HCT116 (cell line): ENCODE results near the gene LRRK1. TPM values are rescaled to one million over a fixed set of nuclear protein-coding genes. Genes with fewer than 3 reads are reported as not detected.

Experiments
- ATAC-seq: fragments of 200-7000 bp; cut with Tn5 transposase; 2 replicates; pipeline ENCODE4 v1.9.1; 2020; ENCODE audit warnings: mild to moderate bottlenecking, moderate library complexity
- BruUV-seq: library from RNA; stranded (reverse); fragments of 400-500 nt; replicated peaks from 2 replicates; lab custom pipeline; 2021; lab: Mats Ljungman, UMichigan
- CTCF ChIA-PET: fragments of 300-600 bp; sonication (Branson Sonifier 250); formaldehyde crosslinking; loops from one replicate; lab custom pipeline; 2021; ENCODE audit warnings: antibody characterized with exemption; lab: Charles Lee
- POLR2A ChIA-PET: fragments of 300-600, 350-600 bp; sonication (Branson Sonifier 250); formaldehyde crosslinking; loops from one replicate; lab custom pipeline; 2021; ENCODE audit warnings: antibody characterized with exemption; lab: Charles Lee
- RAD21 ChIA-PET, 2 experiments: fragments of 300-600 bp; sonication (Branson Sonifier 250); formaldehyde crosslinking; loops; one replicate each; lab custom pipeline; 2023; ENCODE audit warnings: low total read pairs in 2 of 2; ENCODE audit not compliant: uncharacterized antibody in 2 of 2, unreplicated experiment in 2 of 2, low non-redundant PET in 1 of 2; lab: Charles Lee
- DNase-seq: peaks from one replicate; pipeline ENCODE4 v3.0.0-alpha.2; 2010; ENCODE audit warnings: low read depth, low spot score
- H2AFZ ChIP-seq: fragments of 200-600 bp; shearing (Covaris generic), sonication (generic); 2 replicates; pipeline ENCODE4 v1.6.1; 2017; ENCODE audit warnings: low read depth, mixed run types, mixed read lengths, antibody characterized with exemption, low read length; ENCODE audit not compliant: poor library complexity, severe bottlenecking
- H3K27ac ChIP-seq: 2 replicates; pipeline ENCODE4 v1.5.1; 2012; ENCODE audit warnings: low read depth, low read length
- H3K27me3 ChIP-seq: fragments of 200-600 bp; sonication (generic); 2 replicates; pipeline ENCODE4 v1.6.1; 2016; ENCODE audit warnings: mixed run types, low read length, mixed read lengths; ENCODE audit not compliant: insufficient read depth
- H3K36me3 ChIP-seq, 2 experiments: fragments of 200-500 bp in 1 of 2; fragments of 200-600 bp in 1 of 2; sonication (Bioruptor generic) in 1 of 2; sonication (generic) in 1 of 2; 2 replicates each; pipeline versions ENCODE4 v1.5.1 to v1.6.1; 2014 to 2016; ENCODE audit warnings: low read length in 2 of 2, inconsistent platforms in 1 of 2, mixed read lengths in 1 of 2, mixed run types in 1 of 2; ENCODE audit not compliant: insufficient read depth in 2 of 2, control insufficient read depth in 1 of 2
- H3K4me1 ChIP-seq, 2 experiments: fragments of 200-600 bp in 1 of 2; sonication (generic) in 1 of 2; 2 replicates each; pipeline versions ENCODE4 v1.5.1 to v1.6.1; 2012 to 2017; ENCODE audit warnings: low read length in 2 of 2, inconsistent platforms in 1 of 2, mild to moderate bottlenecking in 1 of 2, mixed read lengths in 1 of 2, mixed run types in 1 of 2, moderate library complexity in 1 of 2; ENCODE audit not compliant: insufficient read depth in 2 of 2, control insufficient read depth in 1 of 2
- H3K4me2 ChIP-seq: fragments of 200-600 bp; sonication (generic); 2 replicates; pipeline ENCODE4 v1.6.1; 2017; ENCODE audit warnings: mixed run types, low read length, mixed read lengths
- H3K4me3 ChIP-seq, 2 experiments: fragments of 200-600 bp in 1 of 2; sonication (generic) in 1 of 2; replicated peaks in 1 of 2; 2 replicates each; pipeline ENCODE4 v1.5.1; 2011 to 2016; ENCODE audit warnings: low read length in 2 of 2, control low read depth in 1 of 2, low read depth in 1 of 2, mild to moderate bottlenecking in 1 of 2, mixed read lengths in 1 of 2, mixed run types in 1 of 2
- H3K79me2 ChIP-seq: fragments of 200-600 bp; sonication (generic); 2 replicates; pipeline ENCODE4 v1.6.1; 2017; ENCODE audit warnings: mild to moderate bottlenecking, mixed run types, low read length, moderate library complexity, mixed read lengths; ENCODE audit not compliant: insufficient read depth
- H3K9ac ChIP-seq: fragments of 200-600 bp; sonication (generic); 2 replicates; pipeline ENCODE4 v1.6.1; 2016; ENCODE audit warnings: low read length, mixed read lengths
- H3K9me2 ChIP-seq: fragments of 200-600 bp; sonication (generic), shearing (Covaris generic); 2 replicates; pipeline ENCODE4 v1.6.1; 2017; ENCODE audit warnings: mixed run types, mild to moderate bottlenecking, moderate library complexity; ENCODE audit not compliant: insufficient read depth
- H3K9me3 ChIP-seq, 2 experiments: fragments of 200-500 bp in 1 of 2; fragments of 200-600 bp in 1 of 2; sonication (Bioruptor generic) in 1 of 2; sonication (generic) in 1 of 2; 2 replicates each; pipeline ENCODE4 v1.6.1; 2014 to 2017; ENCODE audit warnings: low read length in 2 of 2, mixed read lengths in 2 of 2, inconsistent platforms in 1 of 2, low read depth in 1 of 2, mild to moderate bottlenecking in 1 of 2, mixed run types in 1 of 2, moderate library complexity in 1 of 2; ENCODE audit not compliant: control insufficient read depth in 1 of 2, insufficient read depth in 1 of 2
- H4K20me1 ChIP-seq: fragments of 200-600 bp; sonication (generic), shearing (Covaris generic); 2 replicates; pipeline ENCODE4 v1.6.1; 2017; ENCODE audit warnings: mixed run types, mild to moderate bottlenecking, moderate library complexity; ENCODE audit not compliant: insufficient read depth
- CBX3 ChIP-seq: IDR thresholded peaks from 2 replicates; pipeline ENCODE4 v1.6.1; 2012; ENCODE audit warnings: low read depth
- EZH2 ChIP-seq: fragments of 200-600 bp; sonication (generic); IDR thresholded peaks from 2 replicates; pipeline ENCODE4 v1.6.1; 2017; ENCODE audit warnings: antibody characterized with exemption, mixed run types
- JUND ChIP-seq: IDR thresholded peaks from 2 replicates; pipeline ENCODE4 v1.6.1; 2012
- POLR2A ChIP-seq: IDR thresholded peaks from 2 replicates; pipeline ENCODE4 v1.7.0; 2011; ENCODE audit warnings: borderline replicate concordance; ENCODE audit not compliant: insufficient read depth, insufficient read length; ENCODE audit errors: extremely low read depth
- POLR2AphosphoS5 ChIP-seq: IDR thresholded peaks from 2 replicates; pipeline ENCODE4 v1.6.1; 2011; ENCODE audit warnings: mild to moderate bottlenecking, low read depth, low read length, moderate library complexity
- RAD21 ChIP-seq: IDR thresholded peaks from 2 replicates; pipeline ENCODE4 v1.6.1; 2012; ENCODE audit warnings: low read depth, mild to moderate bottlenecking
- SIN3A ChIP-seq: IDR thresholded peaks from 2 replicates; pipeline ENCODE4 v1.6.1; 2012; ENCODE audit warnings: low read depth
- SP1 ChIP-seq: IDR thresholded peaks from 2 replicates; pipeline ENCODE4 v1.6.1; 2012; ENCODE audit warnings: low read depth
- TCF7L2 ChIP-seq: IDR thresholded peaks from 2 replicates; pipeline ENCODE4 v1.7.0; 2011; ENCODE audit warnings: borderline replicate concordance, inconsistent platforms; ENCODE audit not compliant: insufficient read depth, insufficient read length; ENCODE audit errors: extremely low read depth
- YY1 ChIP-seq: IDR thresholded peaks from 2 replicates; pipeline ENCODE4 v1.6.1; 2011; ENCODE audit warnings: low read length, low read depth, moderate library complexity, mild to moderate bottlenecking; ENCODE audit not compliant: insufficient replicate concordance; ENCODE audit errors: extremely low read depth
- ZFX ChIP-seq: fragments of 450-650 bp; IDR thresholded peaks from 2 replicates; pipeline ENCODE4 v1.6.1; 2017
- ZNF274 ChIP-seq: fragments of 200-500 bp; sonication (Bioruptor generic); IDR thresholded peaks from 2 replicates; pipeline ENCODE4 v1.6.1; 2014; ENCODE audit warnings: mild to moderate bottlenecking, low read depth, low read length, inconsistent platforms
- intact Hi-C: fragments of 100-400 bp; cut with micrococcal nuclease; formaldehyde crosslinking; loops from 2 replicates; pipeline ENCODE4 v1.10.0; 2022
- total RNA-seq: library from RNA; stranded (reverse); gene quantifications from one replicate; pipeline ENCODE4 v1.2.1, GENCODE V29; 2021; ENCODE audit not compliant: unreplicated experiment
- TF ChIP-seq, protein P1 (sequence below), 3 experiments: fragments of 200-600 bp in 1 of 3; sonication (generic) in 1 of 3; IDR thresholded peaks in 2 of 3; conservative IDR thresholded peaks in 1 of 3; 2 replicates each; pipeline ENCODE4 v1.5.1; 2012 to 2017; ENCODE audit warnings: low read depth in 2 of 3, low read length in 2 of 3, antibody characterized with exemption in 1 of 3, borderline replicate concordance in 1 of 3, control low read depth in 1 of 3, mild to moderate bottlenecking in 1 of 3, mixed read lengths in 1 of 3, mixed run types in 1 of 3, moderate library complexity in 1 of 3; ENCODE audit not compliant: insufficient read depth in 1 of 3
- TF ChIP-seq, protein P2 (sequence below): IDR thresholded peaks from 2 replicates; pipeline ENCODE4 v1.6.1; 2011; ENCODE audit warnings: mild to moderate bottlenecking, low read length, moderate library complexity; ENCODE audit not compliant: insufficient replicate concordance; ENCODE audit errors: extremely low read depth
- TF ChIP-seq, protein P3 (sequence below): IDR thresholded peaks from 2 replicates; pipeline ENCODE4 v1.6.1; 2012

Gene LRRK1
- total RNA-seq, 1 experiment from 2014 or later: 21.6 TPM

GRCh38 chr15:100901296-100901695 lies 17.9 kb upstream of the LRRK1 start:
- DNase-seq: no peak
- ChIA-PET RAD21 (no interaction called here), POLR2A (no interaction called here), CTCF (no interaction called here)
- Histone ChIP-seq H3K79me2 (peaks cover 73% of the 10 kb centered on the region; the same call in 1 of the 2 replicates), H3K4me3 (no peak overlapping the region), H3K9me3 (no peaks in the 10 kb centered on the region), H4K20me1 (peaks cover 12% of the 10 kb centered on the region; the same call in 1 of the 2 replicates), H3K9ac (no peak overlapping the region), H3K27ac (no peak overlapping the region), H3K4me2 (no peak overlapping the region), H3K4me1 (no peaks in the 10 kb centered on the region), H3K36me3 (peaks cover 33 to 98% of the 10 kb centered on the region in 2 experiments), H3K9me2 (no peaks in the 10 kb centered on the region), H2AFZ (no peak overlapping the region), H3K27me3 (no peaks in the 10 kb centered on the region)
- intact Hi-C loops: no loop called here
- TF ChIP-seq EZH2: no peak
- BruUV-seq: no TSS peak
- no peak for ATAC-seq

DNA sequence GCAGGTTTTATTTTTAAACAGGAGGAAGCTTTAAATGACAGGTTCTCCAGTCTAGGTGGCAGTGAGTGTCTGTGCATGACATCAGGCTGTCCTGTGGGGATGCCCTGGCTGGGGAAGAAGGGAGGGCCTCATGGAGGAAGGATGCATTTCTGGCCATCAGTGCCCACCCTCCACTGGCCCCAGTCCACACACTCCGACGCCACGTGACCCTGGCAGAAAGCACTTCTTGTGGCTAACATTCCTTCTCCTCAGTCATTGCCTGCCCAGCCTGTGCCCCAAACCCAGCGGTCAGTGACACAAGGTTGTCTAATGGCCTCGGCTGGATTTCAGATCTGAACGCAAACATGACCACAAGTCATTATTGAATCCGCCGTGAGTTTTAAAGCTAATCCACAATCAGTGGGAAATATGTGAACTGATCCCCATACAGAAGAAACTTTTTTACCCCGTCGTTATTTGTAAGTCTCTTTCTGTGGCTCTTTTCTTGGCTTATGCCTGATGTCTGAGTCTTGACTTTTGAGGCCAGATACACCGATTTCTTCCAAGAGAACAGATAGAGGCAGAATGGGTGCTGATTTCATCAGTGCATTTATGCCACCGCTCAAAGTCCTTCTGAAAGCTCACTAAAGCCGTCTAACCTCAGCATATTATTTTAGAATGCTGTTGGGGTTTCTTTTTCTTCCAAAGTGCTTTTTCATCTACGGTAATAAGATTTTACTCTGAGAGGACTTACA lies 17.3 kb upstream of the LRRK1 start:
- no peaks in the 10 kb centered on the region for H3K9me2 ChIP-seq
- H3K27ac ChIP-seq: no peak overlapping the region
- H3K9me3 ChIP-seq: no peaks in the 10 kb centered on the region
- ChIA-PET RAD21 (no interaction called here), CTCF (no interaction called here), POLR2A (no interaction called here)
- intact Hi-C loops: no loop called here
- no peak overlapping the region for H3K4me3 ChIP-seq
- DNase-seq (no peak), ATAC-seq (no peak)
- H3K9ac ChIP-seq: no peak overlapping the region
- H3K79me2 ChIP-seq: peaks cover 74% of the 10 kb centered on the region; the same call in 1 of the 2 replicates
- no peak overlapping the region for H3K4me2 ChIP-seq
- no peaks in the 10 kb centered on the region for H3K27me3 ChIP-seq
- H3K36me3 ChIP-seq: peaks cover 35 to 98% of the 10 kb centered on the region in 2 experiments
- no peak overlapping the region for H2AFZ ChIP-seq
- peaks cover 17% of the 10 kb centered on the region; the same call in 1 of the 2 replicates for H4K20me1 ChIP-seq
- no peaks in the 10 kb centered on the region for H3K4me1 ChIP-seq
- no TSS peak for BruUV-seq
- TF ChIP-seq, protein P1, sequence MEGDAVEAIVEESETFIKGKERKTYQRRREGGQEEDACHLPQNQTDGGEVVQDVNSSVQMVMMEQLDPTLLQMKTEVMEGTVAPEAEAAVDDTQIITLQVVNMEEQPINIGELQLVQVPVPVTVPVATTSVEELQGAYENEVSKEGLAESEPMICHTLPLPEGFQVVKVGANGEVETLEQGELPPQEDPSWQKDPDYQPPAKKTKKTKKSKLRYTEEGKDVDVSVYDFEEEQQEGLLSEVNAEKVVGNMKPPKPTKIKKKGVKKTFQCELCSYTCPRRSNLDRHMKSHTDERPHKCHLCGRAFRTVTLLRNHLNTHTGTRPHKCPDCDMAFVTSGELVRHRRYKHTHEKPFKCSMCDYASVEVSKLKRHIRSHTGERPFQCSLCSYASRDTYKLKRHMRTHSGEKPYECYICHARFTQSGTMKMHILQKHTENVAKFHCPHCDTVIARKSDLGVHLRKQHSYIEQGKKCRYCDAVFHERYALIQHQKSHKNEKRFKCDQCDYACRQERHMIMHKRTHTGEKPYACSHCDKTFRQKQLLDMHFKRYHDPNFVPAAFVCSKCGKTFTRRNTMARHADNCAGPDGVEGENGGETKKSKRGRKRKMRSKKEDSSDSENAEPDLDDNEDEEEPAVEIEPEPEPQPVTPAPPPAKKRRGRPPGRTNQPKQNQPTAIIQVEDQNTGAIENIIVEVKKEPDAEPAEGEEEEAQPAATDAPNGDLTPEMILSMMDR (IDR thresholded peaks at IDR 0.05 in 2 of 3, conservative IDR thresholded peaks at IDR 0.05 in 1 of 3; ENCODE audit: borderline replicate concordance in 1 of 3, insufficient read depth in 1 of 3, low read depth in 2 of 3, low read length in 2 of 3): no peak
- TF ChIP-seq SIN3A: no peak
- no peak for TF ChIP-seq CBX3
- TF ChIP-seq POLR2AphosphoS5: no peak
- TF ChIP-seq ZNF274: no peak
- TF ChIP-seq EZH2: no peak
- TF ChIP-seq RAD21: no peak
- TF ChIP-seq, protein P2, sequence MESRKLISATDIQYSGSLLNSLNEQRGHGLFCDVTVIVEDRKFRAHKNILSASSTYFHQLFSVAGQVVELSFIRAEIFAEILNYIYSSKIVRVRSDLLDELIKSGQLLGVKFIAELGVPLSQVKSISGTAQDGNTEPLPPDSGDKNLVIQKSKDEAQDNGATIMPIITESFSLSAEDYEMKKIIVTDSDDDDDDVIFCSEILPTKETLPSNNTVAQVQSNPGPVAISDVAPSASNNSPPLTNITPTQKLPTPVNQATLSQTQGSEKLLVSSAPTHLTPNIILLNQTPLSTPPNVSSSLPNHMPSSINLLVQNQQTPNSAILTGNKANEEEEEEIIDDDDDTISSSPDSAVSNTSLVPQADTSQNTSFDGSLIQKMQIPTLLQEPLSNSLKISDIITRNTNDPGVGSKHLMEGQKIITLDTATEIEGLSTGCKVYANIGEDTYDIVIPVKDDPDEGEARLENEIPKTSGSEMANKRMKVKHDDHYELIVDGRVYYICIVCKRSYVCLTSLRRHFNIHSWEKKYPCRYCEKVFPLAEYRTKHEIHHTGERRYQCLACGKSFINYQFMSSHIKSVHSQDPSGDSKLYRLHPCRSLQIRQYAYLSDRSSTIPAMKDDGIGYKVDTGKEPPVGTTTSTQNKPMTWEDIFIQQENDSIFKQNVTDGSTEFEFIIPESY: no peak
- TF ChIP-seq ZFX: no peak
- no peak for TF ChIP-seq SP1
- no peak for TF ChIP-seq POLR2A
- no peak for TF ChIP-seq JUND
- TF ChIP-seq, protein P3, sequence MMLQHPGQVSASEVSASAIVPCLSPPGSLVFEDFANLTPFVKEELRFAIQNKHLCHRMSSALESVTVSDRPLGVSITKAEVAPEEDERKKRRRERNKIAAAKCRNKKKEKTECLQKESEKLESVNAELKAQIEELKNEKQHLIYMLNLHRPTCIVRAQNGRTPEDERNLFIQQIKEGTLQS: no peak
- no peak for TF ChIP-seq YY1
- no peak for TF ChIP-seq TCF7L2
